H9 (cell line): ENCODE data around the gene PTTG1IP. TPM values are rescaled to one million over a fixed set of nuclear protein-coding genes. Genes with fewer than 3 reads are reported as not detected.

ENCODE experiments used
- DNase-seq: peaks from one replicate; pipeline ENCODE4 v3.0.0-alpha.2; 2017
- H2AFZ ChIP-seq: one replicate; pipeline ENCODE4 v1.6.1; 2013; ENCODE audit warnings: mild to moderate bottlenecking, low read length, control low read depth, moderate library complexity
- H2AK5ac ChIP-seq: 2 replicates; pipeline ENCODE4 v1.6.1; 2013; ENCODE audit warnings: low read length, control low read depth, mixed read lengths; ENCODE audit not compliant: insufficient read length
- H2BK120ac ChIP-seq: one replicate; pipeline ENCODE4 v1.6.1; 2013; ENCODE audit warnings: low read depth, mild to moderate bottlenecking, low read length, control low read depth, inconsistent platforms; ENCODE audit not compliant: poor library complexity, severe bottlenecking
- H2BK12ac ChIP-seq: 2 replicates; pipeline ENCODE4 v1.6.1; 2013; ENCODE audit warnings: low read length, control low read depth, mixed read lengths, low read depth; ENCODE audit not compliant: insufficient read length
- H2BK15ac ChIP-seq: 2 replicates; pipeline ENCODE4 v1.6.1; 2013; ENCODE audit warnings: low read depth, low read length, control low read depth
- H2BK20ac ChIP-seq: one replicate; pipeline ENCODE4 v1.6.1; 2013; ENCODE audit warnings: low read depth, mild to moderate bottlenecking, low read length, control low read depth, inconsistent platforms; ENCODE audit not compliant: poor library complexity, severe bottlenecking
- H2BK5ac ChIP-seq: 2 replicates; pipeline ENCODE4 v1.6.1; 2013; ENCODE audit warnings: low read length, control low read depth, mixed read lengths; ENCODE audit not compliant: insufficient read length
- H3K14ac ChIP-seq: 2 replicates; pipeline ENCODE4 v1.6.1; 2013; ENCODE audit warnings: low read length, control low read depth; ENCODE audit not compliant: insufficient read depth
- H3K18ac ChIP-seq: 2 replicates; pipeline ENCODE4 v1.6.1; 2013; ENCODE audit warnings: low read depth, mild to moderate bottlenecking, mixed read lengths, low read length, control low read depth; ENCODE audit not compliant: insufficient read length
- H3K23ac ChIP-seq: 2 replicates; pipeline ENCODE4 v1.6.1; 2013; ENCODE audit warnings: low read length, control low read depth, mixed read lengths, low read depth; ENCODE audit not compliant: insufficient read length
- H3K23me2 ChIP-seq: 2 replicates; pipeline ENCODE4 v1.6.1; 2013; ENCODE audit warnings: low read depth, mild to moderate bottlenecking, mixed read lengths, low read length, control low read depth; ENCODE audit not compliant: insufficient read length, poor library complexity, severe bottlenecking
- H3K27ac ChIP-seq: 2 replicates; pipeline ENCODE4 v1.5.1; 2013; ENCODE audit warnings: low read length, control low read depth, mixed read lengths, low read depth; ENCODE audit not compliant: insufficient read length
- H3K27me3 ChIP-seq: 2 replicates; pipeline ENCODE4 v1.6.1; 2013; ENCODE audit warnings: low read length, control low read depth, inconsistent platforms; ENCODE audit not compliant: insufficient read depth
- H3K4ac ChIP-seq: 2 replicates; pipeline ENCODE4 v1.6.1; 2013; ENCODE audit warnings: low read depth, mild to moderate bottlenecking, control low read depth, inconsistent platforms, low read length, moderate library complexity
- H3K4me1 ChIP-seq: 2 replicates; pipeline ENCODE4 v1.6.1; 2013; ENCODE audit warnings: low read length, control low read depth, inconsistent platforms; ENCODE audit not compliant: insufficient read depth
- H3K4me2 ChIP-seq: 2 replicates; pipeline ENCODE4 v1.6.1; 2013; ENCODE audit warnings: low read length, control low read depth, mixed read lengths; ENCODE audit not compliant: insufficient read length, insufficient read depth
- H3K56ac ChIP-seq: 2 replicates; pipeline ENCODE4 v1.6.1; 2013; ENCODE audit warnings: low read depth, mild to moderate bottlenecking, mixed read lengths, low read length, control low read depth; ENCODE audit not compliant: insufficient read length
- H3K79me1 ChIP-seq: 2 replicates; pipeline ENCODE4 v1.6.1; 2013; ENCODE audit warnings: low read depth, mild to moderate bottlenecking, moderate library complexity, low read length, control low read depth, inconsistent platforms; ENCODE audit not compliant: insufficient read depth, poor library complexity, severe bottlenecking
- H3K79me2 ChIP-seq: 2 replicates; pipeline ENCODE4 v1.6.1; 2013; ENCODE audit warnings: low read length, control low read depth, inconsistent platforms; ENCODE audit not compliant: insufficient read depth
- H3K9ac ChIP-seq: 2 replicates; pipeline ENCODE4 v1.6.1; 2013; ENCODE audit warnings: low read length, control low read depth, mixed read lengths; ENCODE audit not compliant: insufficient read length; ENCODE audit errors: extremely low read depth
- H3K9me3 ChIP-seq: one replicate; pipeline ENCODE4 v1.6.1; 2013; ENCODE audit warnings: low read depth, low read length, inconsistent platforms; ENCODE audit not compliant: control insufficient read depth
- H3T11ph ChIP-seq: one replicate; pipeline ENCODE4 v1.6.1; 2013; ENCODE audit warnings: mild to moderate bottlenecking, low read length, control low read depth, inconsistent platforms
- H4K20me1 ChIP-seq: one replicate; pipeline ENCODE4 v1.6.1; 2013; ENCODE audit not compliant: control insufficient read depth, insufficient read length, insufficient read depth
- H4K5ac ChIP-seq: 2 replicates; pipeline ENCODE4 v1.6.1; 2013; ENCODE audit warnings: low read depth, mild to moderate bottlenecking, mixed read lengths, low read length, control low read depth; ENCODE audit not compliant: insufficient read length
- H4K8ac ChIP-seq: replicated peaks from 2 replicates; pipeline ENCODE4 v1.6.1; 2013; ENCODE audit warnings: low read length, control low read depth, mixed read lengths, low read depth; ENCODE audit not compliant: insufficient read length
- H4K91ac ChIP-seq: 2 replicates; pipeline ENCODE4 v1.6.1; 2013; ENCODE audit warnings: low read depth, mild to moderate bottlenecking, moderate library complexity, mixed read lengths, low read length, control low read depth; ENCODE audit not compliant: insufficient read length
- H3K27ac Mint-ChIP-seq, 3 experiments: 2 replicates in 2 of 3; 3 replicates in 1 of 3; pipeline ENCODE4 v1.8.0; 2020 to 2021; ENCODE audit warnings: mixed read lengths in 3 of 3, mild to moderate bottlenecking in 1 of 3, moderate library complexity in 1 of 3
- H3K27me3 Mint-ChIP-seq: 2 replicates; pipeline ENCODE4 v1.8.0; 2021; ENCODE audit warnings: low read depth, mild to moderate bottlenecking, moderate library complexity, mixed read lengths
- H3K36me3 Mint-ChIP-seq, 3 experiments: 2 replicates in 2 of 3; 3 replicates in 1 of 3; pipeline ENCODE4 v1.8.0; 2020 to 2021; ENCODE audit warnings: low read depth in 3 of 3, mixed read lengths in 3 of 3; ENCODE audit not compliant: insufficient read depth in 1 of 3
- H3K4me1 Mint-ChIP-seq, 2 experiments: 2 replicates each; pipeline ENCODE4 v1.8.0; 2020; ENCODE audit warnings: mixed read lengths in 2 of 2
- H3K4me3 Mint-ChIP-seq, 2 experiments: 2 replicates in 1 of 2; 3 replicates in 1 of 2; pipeline ENCODE4 v1.8.0; 2020 to 2021; ENCODE audit warnings: mild to moderate bottlenecking in 2 of 2, mixed read lengths in 2 of 2, moderate library complexity in 1 of 2
- H3K9me3 Mint-ChIP-seq, 2 experiments: 2 replicates in 1 of 2; 3 replicates in 1 of 2; pipeline ENCODE4 v1.8.0; 2020; ENCODE audit warnings: mild to moderate bottlenecking in 2 of 2, mixed read lengths in 2 of 2, moderate library complexity in 1 of 2
- WGBS: extraction: QIAGEN DNeasy Blood & Tissue Kit; methylation state at CpG from one replicate; pipeline ENCODE4 v1.1.7; 2013; ENCODE audit warnings: missing lambda C conversion rate, low lambda C conversion rate, mixed read lengths; ENCODE audit not compliant: insufficient read length; ENCODE audit errors: extremely low coverage; 5-methylcytosine and 5-hydroxymethylcytosine counted together
- total RNA-seq: library from RNA; stranded (reverse); gene quantifications from 2 replicates; pipeline ENCODE4 v1.2.1, GENCODE V29; 2021
- TF ChIP-seq, protein P1 (sequence below): fragments of 200-600 bp; sonication (generic); conservative IDR thresholded peaks from 3 replicates; pipeline ENCODE4 v1.8.0; 2021; ENCODE audit warnings: antibody characterized with exemption, mild to moderate bottlenecking

The PTTG1IP gene
- total RNA-seq, 1 experiment from 2014 or later, result 107 TPM

- no peak overlapping the region for H2AFZ ChIP-seq
- H3T11ph ChIP-seq, result no peak overlapping the region
- no peak overlapping the region for H4K8ac ChIP-seq
- no peak overlapping the region for H3K27ac Mint-ChIP-seq
- H3K14ac ChIP-seq, result no peak overlapping the region; the same call in 1 of the 2 replicates
- no peaks in the 10 kb centered on the region for H3K23me2 ChIP-seq
- H3K9me3 Mint-ChIP-seq, result no peaks in the 10 kb centered on the region; a peak in 1 of 5 replicates
- H3K4me1 ChIP-seq, result peaks cover 3% of the 10 kb centered on the region; the same call in 1 of the 2 replicates
- no peak overlapping the region for H2BK120ac ChIP-seq
- no peak overlapping the region for H3K9ac ChIP-seq
- peaks cover 42% of the 10 kb centered on the region; the same call in 1 of the 2 replicates for H3K27me3 ChIP-seq
- DNase-seq, result no peak
- H3K4me1 Mint-ChIP-seq, result peaks cover 2 to 13% of the 10 kb centered on the region in 2 experiments
- no peaks in the 10 kb centered on the region for H3K9me3 ChIP-seq
- no CpG with 5 or more reads among the region's 13 CpGs for WGBS
- H2BK15ac ChIP-seq, result no peak overlapping the region
- no peak overlapping the region for H2AK5ac ChIP-seq
- no peaks in the 10 kb centered on the region for H3K79me1 ChIP-seq
- H3K4me3 Mint-ChIP-seq, result peak overlapping the region; percentile 64 to 84
- H3K18ac ChIP-seq, result no peak overlapping the region
- no peak overlapping the region for H2BK12ac ChIP-seq
- no peak overlapping the region for H2BK5ac ChIP-seq
- H3K27ac ChIP-seq, result no peak overlapping the region
- H3K27me3 Mint-ChIP-seq, result peaks cover 57% of the 10 kb centered on the region
- H4K5ac ChIP-seq, result no peak overlapping the region
- H4K91ac ChIP-seq, result no peak overlapping the region
- H3K36me3 Mint-ChIP-seq, result no peaks in the 10 kb centered on the region
- no peak overlapping the region for H3K23ac ChIP-seq
- H2BK20ac ChIP-seq, result no peak overlapping the region
- H3K4me2 ChIP-seq, result peak overlapping the region; percentile 46
- no peaks in the 10 kb centered on the region for H3K79me2 ChIP-seq
- no peaks in the 10 kb centered on the region for H4K20me1 ChIP-seq
- no peak overlapping the region for H3K4ac ChIP-seq
- no peak overlapping the region for H3K56ac ChIP-seq
- TF ChIP-seq, protein P1, sequence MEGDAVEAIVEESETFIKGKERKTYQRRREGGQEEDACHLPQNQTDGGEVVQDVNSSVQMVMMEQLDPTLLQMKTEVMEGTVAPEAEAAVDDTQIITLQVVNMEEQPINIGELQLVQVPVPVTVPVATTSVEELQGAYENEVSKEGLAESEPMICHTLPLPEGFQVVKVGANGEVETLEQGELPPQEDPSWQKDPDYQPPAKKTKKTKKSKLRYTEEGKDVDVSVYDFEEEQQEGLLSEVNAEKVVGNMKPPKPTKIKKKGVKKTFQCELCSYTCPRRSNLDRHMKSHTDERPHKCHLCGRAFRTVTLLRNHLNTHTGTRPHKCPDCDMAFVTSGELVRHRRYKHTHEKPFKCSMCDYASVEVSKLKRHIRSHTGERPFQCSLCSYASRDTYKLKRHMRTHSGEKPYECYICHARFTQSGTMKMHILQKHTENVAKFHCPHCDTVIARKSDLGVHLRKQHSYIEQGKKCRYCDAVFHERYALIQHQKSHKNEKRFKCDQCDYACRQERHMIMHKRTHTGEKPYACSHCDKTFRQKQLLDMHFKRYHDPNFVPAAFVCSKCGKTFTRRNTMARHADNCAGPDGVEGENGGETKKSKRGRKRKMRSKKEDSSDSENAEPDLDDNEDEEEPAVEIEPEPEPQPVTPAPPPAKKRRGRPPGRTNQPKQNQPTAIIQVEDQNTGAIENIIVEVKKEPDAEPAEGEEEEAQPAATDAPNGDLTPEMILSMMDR, result no peak
Measured at GRCh38 chr21:44918581-44919033, 45.1 kb upstream of the PTTG1IP start.
